ENCODE data around the gene TTYH1. TPM values are rescaled to one million over a fixed set of nuclear protein-coding genes. Genes with fewer than 3 reads are reported as not detected.

The TTYH1 gene
- total RNA-seq, 2 donors from 2014 or later: 1.0 to 2.0 TPM

- DNase-seq: no peak
- H3K27ac ChIP-seq (ENCODE audit: low read depth, low read length): no peak overlapping the region
- no peak overlapping the region for H3K9ac ChIP-seq (ENCODE audit: extremely low read depth, low read length, poor library complexity, severe bottlenecking)
- no peaks in the 10 kb centered on the region for H3K27me3 ChIP-seq (ENCODE audit: control insufficient read depth, insufficient read depth, low read length, poor library complexity, severe bottlenecking)
- H3K4me1 ChIP-seq (ENCODE audit: control insufficient read depth, insufficient read depth, low read length): no peaks in the 10 kb centered on the region
- H3K4me1 Mint-ChIP-seq: peaks cover 3% of the 10 kb centered on the region
- H3K4me3 Mint-ChIP-seq: no peak overlapping the region
- no peak overlapping the region for H3K27ac Mint-ChIP-seq
- 94 to 100% methylated on average over 3 to 4 of the region's 6 CpGs for WGBS, 2 experiments (ENCODE audit: insufficient coverage in 1 of 2, insufficient read length in 1 of 2)
- H3K36me3 Mint-ChIP-seq (ENCODE audit: low read depth): no peaks in the 10 kb centered on the region
- TF ChIP-seq CTCF (conservative IDR thresholded peaks at IDR 0.05): no peak
- H3K36me3 ChIP-seq (ENCODE audit: control insufficient read depth, insufficient read depth, low read length): no peaks in the 10 kb centered on the region
- no peaks in the 10 kb centered on the region for H3K9me3 ChIP-seq (ENCODE audit: control insufficient read depth, low read length)
- H3K27me3 Mint-ChIP-seq (ENCODE audit: insufficient read depth): peaks cover 13% of the 10 kb centered on the region
- H3K9me3 Mint-ChIP-seq: peaks cover 4% of the 10 kb centered on the region
- no peak overlapping the region for H3K4me3 ChIP-seq (ENCODE audit: low read length)
Measured at GRCh38 chr19:54400913-54401312, 14.4 kb upstream of the TTYH1 start.

- WGBS, 2 experiments (ENCODE audit: insufficient coverage in 1 of 2, insufficient read length in 1 of 2): 82 to 91% methylated on average over 4 to 8 of the region's 8 CpGs
- H3K4me3 ChIP-seq (ENCODE audit: low read length): no peak overlapping the region
- H3K27me3 ChIP-seq (ENCODE audit: control insufficient read depth, insufficient read depth, low read length, poor library complexity, severe bottlenecking): no peaks in the 10 kb centered on the region
- Mint-ChIP-seq H3K4me3 (no peak overlapping the region), H3K27ac (no peak overlapping the region), H3K4me1 (peaks cover 3% of the 10 kb centered on the region), H3K27me3 (ENCODE audit: insufficient read depth) (peaks cover 16% of the 10 kb centered on the region), H3K36me3 (ENCODE audit: low read depth) (no peaks in the 10 kb centered on the region), H3K9me3 (peaks cover 20% of the 10 kb centered on the region)
- no peaks in the 10 kb centered on the region for H3K36me3 ChIP-seq (ENCODE audit: control insufficient read depth, insufficient read depth, low read length)
- no peak overlapping the region for H3K27ac ChIP-seq (ENCODE audit: low read depth, low read length)
- no peaks in the 10 kb centered on the region for H3K9me3 ChIP-seq (ENCODE audit: control insufficient read depth, low read length)
- no peak for TF ChIP-seq CTCF (conservative IDR thresholded peaks at IDR 0.05)
- DNase-seq: peak; percentile 38
- H3K9ac ChIP-seq (ENCODE audit: extremely low read depth, low read length, poor library complexity, severe bottlenecking): no peak overlapping the region
- no peaks in the 10 kb centered on the region for H3K4me1 ChIP-seq (ENCODE audit: control insufficient read depth, insufficient read depth, low read length)
Measured at GRCh38 chr19:54403054-54403453, 12.2 kb upstream of the TTYH1 start.

GRCh38 chr19:54405628-54406027, 9.6 kb upstream of the TTYH1 start:
- H3K27me3 ChIP-seq (ENCODE audit: control insufficient read depth, insufficient read depth, low read length, poor library complexity, severe bottlenecking): no peaks in the 10 kb centered on the region
- Mint-ChIP-seq H3K4me3 (no peak overlapping the region), H3K27ac (no peak overlapping the region), H3K9me3 (peaks cover 26% of the 10 kb centered on the region), H3K4me1 (peaks cover 3% of the 10 kb centered on the region), H3K36me3 (ENCODE audit: low read depth) (no peaks in the 10 kb centered on the region), H3K27me3 (ENCODE audit: insufficient read depth) (peaks cover 32% of the 10 kb centered on the region)
- no peaks in the 10 kb centered on the region for H3K9me3 ChIP-seq (ENCODE audit: control insufficient read depth, low read length)
- no peaks in the 10 kb centered on the region for H3K4me1 ChIP-seq (ENCODE audit: control insufficient read depth, insufficient read depth, low read length)
- H3K27ac ChIP-seq (ENCODE audit: low read depth, low read length): no peak overlapping the region
- TF ChIP-seq CTCF (conservative IDR thresholded peaks at IDR 0.05): no peak
- DNase-seq: no peak
- no peak overlapping the region for H3K4me3 ChIP-seq (ENCODE audit: low read length)
- no peak overlapping the region for H3K9ac ChIP-seq (ENCODE audit: extremely low read depth, low read length, poor library complexity, severe bottlenecking)
- H3K36me3 ChIP-seq (ENCODE audit: control insufficient read depth, insufficient read depth, low read length): no peaks in the 10 kb centered on the region
